SK-N-SH (cell line): Measurements from ENCODE around the gene PHYKPL. TPM values are rescaled to one million over a fixed set of nuclear protein-coding genes. Genes with fewer than 3 reads are reported as not detected.

Experiments
- CTCF ChIA-PET: fragments of 300-600, 350-600 bp; formaldehyde crosslinking; extraction: SDS; loops from one replicate; lab custom pipeline; 2021; lab: Yijun Ruan, JAX
- POLR2A ChIA-PET: fragments of 350-600 bp; sonication (Branson Sonifier 250); formaldehyde crosslinking; extraction: SDS; loops from one replicate; lab custom pipeline; 2020; ENCODE audit warnings: antibody characterized with exemption, inconsistent platforms; lab: Yijun Ruan, JAX
- DNase-seq: peaks from one replicate; pipeline ENCODE4 v3.0.0; 2012
- H2AFZ ChIP-seq: fragments of 200-600 bp; sonication (generic); 2 replicates; pipeline ENCODE4 v1.8.1; 2016; ENCODE audit warnings: antibody characterized with exemption, mild to moderate bottlenecking, low read depth
- H3F3A ChIP-seq: fragments of 200-600 bp; sonication (generic); replicated peaks from 2 replicates; pipeline ENCODE3; 2016; ENCODE audit warnings: antibody characterized with exemption, mild to moderate bottlenecking; ENCODE audit not compliant: insufficient read depth
- H3K27ac ChIP-seq, 2 experiments: fragments of 200-500 bp in 1 of 2; fragments of 200-600 bp in 1 of 2; sonication (Bioruptor generic) in 1 of 2; sonication (generic), shearing (Covaris generic) in 1 of 2; 2 replicates each; pipeline versions ENCODE4 v1.5.1 to v1.6.1; 2014 to 2016; ENCODE audit warnings: low read depth in 2 of 2, inconsistent platforms in 1 of 2, low read length in 1 of 2, mild to moderate bottlenecking in 1 of 2, mixed read lengths in 1 of 2
- H3K27me3 ChIP-seq: fragments of 200-600 bp; sonication (generic), shearing (Covaris generic); 2 replicates; pipeline ENCODE4 v1.6.1; 2016; ENCODE audit warnings: mixed run types; ENCODE audit not compliant: insufficient read depth
- H3K36me3 ChIP-seq, 2 experiments: fragments of 200-500 bp in 1 of 2; fragments of 200-600 bp in 1 of 2; sonication (Bioruptor generic) in 1 of 2; sonication (generic) in 1 of 2; replicated peaks in 1 of 2; 2 replicates each; pipeline versions ENCODE3 to v1.5.1; 2014 to 2016; ENCODE audit warnings: low read length in 1 of 2, mild to moderate bottlenecking in 1 of 2; ENCODE audit not compliant: insufficient read depth in 2 of 2, control insufficient read depth in 1 of 2
- H3K4me1 ChIP-seq, 2 experiments: fragments of 200-500 bp in 1 of 2; fragments of 200-600 bp in 1 of 2; sonication (Bioruptor generic) in 1 of 2; sonication (generic), shearing (Covaris generic) in 1 of 2; 2 replicates each; pipeline versions ENCODE4 v1.5.1 to v1.6.1; 2014 to 2016; ENCODE audit warnings: low read depth in 1 of 2, low read length in 1 of 2, mixed run types in 1 of 2; ENCODE audit not compliant: insufficient read depth in 2 of 2, control insufficient read depth in 1 of 2
- H3K4me2 ChIP-seq: fragments of 200-600 bp; sonication (generic), shearing (Covaris generic); 2 replicates; pipeline ENCODE4 v1.6.1; 2017; ENCODE audit warnings: mixed run types
- H3K4me3 ChIP-seq, 2 experiments: fragments of 200-500 bp in 1 of 2; fragments of 200-600 bp in 1 of 2; sonication (Bioruptor generic) in 1 of 2; sonication (generic), shearing (Covaris generic) in 1 of 2; 2 replicates each; pipeline versions ENCODE4 v1.5.1 to v1.8.1; 2014 to 2016; ENCODE audit warnings: low read depth in 2 of 2, inconsistent platforms in 1 of 2, low read length in 1 of 2, mild to moderate bottlenecking in 1 of 2, mixed read lengths in 1 of 2, moderate library complexity in 1 of 2
- H3K79me2 ChIP-seq: fragments of 200-600 bp; sonication (generic); 2 replicates; pipeline ENCODE4 v1.8.1; 2017; ENCODE audit warnings: mild to moderate bottlenecking; ENCODE audit not compliant: insufficient read depth
- H3K9ac ChIP-seq: fragments of 200-600 bp; sonication (generic); 2 replicates; pipeline ENCODE4 v1.6.1; 2017; ENCODE audit warnings: mixed run types
- H3K9me2 ChIP-seq: fragments of 200-600 bp; sonication (generic); 2 replicates; pipeline ENCODE4 v1.6.1; 2017; ENCODE audit warnings: mixed run types
- H3K9me3 ChIP-seq: fragments of 200-600 bp; sonication (generic); 2 replicates; pipeline ENCODE4 v1.6.1; 2017; ENCODE audit warnings: mixed run types, mild to moderate bottlenecking, moderate library complexity
- H4K20me1 ChIP-seq: fragments of 200-600 bp; sonication (generic); 2 replicates; pipeline ENCODE4 v1.6.1; 2017; ENCODE audit warnings: mild to moderate bottlenecking, mixed run types; ENCODE audit not compliant: insufficient read depth
- EZH2phosphoT487 ChIP-seq: fragments of 200-600 bp; sonication (generic); IDR thresholded peaks from 2 replicates; pipeline ENCODE4 v1.6.1; 2017; ENCODE audit warnings: low read depth, mixed run types, mild to moderate bottlenecking, antibody characterized with exemption, moderate library complexity, borderline replicate concordance
- GABPA ChIP-seq: IDR thresholded peaks from 2 replicates; pipeline ENCODE4 v1.4.0; 2012; ENCODE audit warnings: low read depth, mild to moderate bottlenecking
- GATA2 ChIP-seq: sonication (generic); formaldehyde crosslinking; IDR thresholded peaks from 2 replicates; pipeline ENCODE4 v1.5.0; 2020; ENCODE audit warnings: mild to moderate bottlenecking, missing genetic modification reagents
- IRF3 ChIP-seq: fragments of 150-350 bp; IDR thresholded peaks from 2 replicates; pipeline ENCODE4 v1.6.1; 2016; ENCODE audit warnings: mild to moderate bottlenecking, low read depth, low read length
- JUND ChIP-seq: IDR thresholded peaks from 2 replicates; pipeline ENCODE4 v1.4.0; 2012
- MXI1 ChIP-seq: IDR thresholded peaks from 2 replicates; pipeline ENCODE4 v1.6.1; 2012; ENCODE audit warnings: mild to moderate bottlenecking, low read depth, low read length, improper control_type of control experiment
- NFIC ChIP-seq: IDR thresholded peaks from 2 replicates; pipeline ENCODE4 v1.4.0; 2012; ENCODE audit warnings: borderline replicate concordance
- POLR2AphosphoS5 ChIP-seq: IDR thresholded peaks from 2 replicates; pipeline ENCODE4 v1.6.1; 2012; ENCODE audit warnings: low read depth, low read length
- RAD21 ChIP-seq: IDR thresholded peaks from 2 replicates; pipeline ENCODE4 v1.6.1; 2012; ENCODE audit warnings: mild to moderate bottlenecking, low read length
- RCOR1 ChIP-seq: fragments of 150-350 bp; IDR thresholded peaks from 2 replicates; pipeline ENCODE4 v1.6.1; 2017; ENCODE audit warnings: antibody characterized with exemption, low read length
- RFX5 ChIP-seq: IDR thresholded peaks from 2 replicates; pipeline ENCODE4 v1.6.1; 2012; ENCODE audit warnings: mild to moderate bottlenecking, improper control_type of control experiment, low read length
- RXRA ChIP-seq: IDR thresholded peaks from 2 replicates; pipeline ENCODE4 v1.4.0; 2012; ENCODE audit warnings: low read depth, mild to moderate bottlenecking, borderline replicate concordance
- SIN3A ChIP-seq: IDR thresholded peaks from 2 replicates; pipeline ENCODE4 v1.6.1; 2012; ENCODE audit warnings: low read depth, mild to moderate bottlenecking, low read length, moderate library complexity, borderline replicate concordance
- SMC3 ChIP-seq: IDR thresholded peaks from 2 replicates; pipeline ENCODE4 v1.6.1; 2012; ENCODE audit warnings: low read depth, low read length, improper control_type of control experiment
- TAF1 ChIP-seq: IDR thresholded peaks from 2 replicates; pipeline ENCODE4 v1.6.1; 2012; ENCODE audit warnings: low read depth, mild to moderate bottlenecking, low read length, moderate library complexity, borderline replicate concordance
- TEAD4 ChIP-seq: IDR thresholded peaks from 2 replicates; pipeline ENCODE4 v1.4.0; 2012; ENCODE audit warnings: mild to moderate bottlenecking, borderline replicate concordance; ENCODE audit not compliant: insufficient read depth
- YY1 ChIP-seq: IDR thresholded peaks from 2 replicates; pipeline ENCODE4 v1.4.0; 2012; ENCODE audit warnings: low read depth, mild to moderate bottlenecking
- whole genome bisulfite sequencing: methylation state at CpG from one replicate; pipeline ENCODE4 v1.1.6; 2017; ENCODE audit warnings: low lambda C conversion rate; 5-methylcytosine and 5-hydroxymethylcytosine counted together
- polyA plus RNA-seq, 3 experiments: library from polyadenylated mRNA; depleted of rRNA; stranded (reverse); fragments of >200 nt; gene quantifications; 2 replicates each; pipeline ENCODE4 v1.2.3, GENCODE V29; 2012
- TF ChIP-seq, protein P1 (sequence below): IDR thresholded peaks from 2 replicates; pipeline ENCODE4 v1.4.0; 2012; ENCODE audit warnings: low read depth
- TF ChIP-seq, protein P2 (sequence below): IDR thresholded peaks from 2 replicates; pipeline ENCODE4; 2012
- TF ChIP-seq, protein P3 (sequence below): fragments of 200-600 bp; sonication (generic); IDR thresholded peaks from 2 replicates; pipeline ENCODE4 v1.6.1; 2017; ENCODE audit warnings: antibody characterized with exemption, mild to moderate bottlenecking, moderate library complexity
- TF ChIP-seq, protein P4 (sequence below): IDR thresholded peaks from 2 replicates; pipeline ENCODE4 v1.6.1; 2012; ENCODE audit warnings: mild to moderate bottlenecking, low read depth, low read length, moderate library complexity
- TF ChIP-seq, protein P5 (sequence below): IDR thresholded peaks from 2 replicates; pipeline ENCODE4 v1.4.0; 2012; ENCODE audit warnings: low read depth, borderline replicate concordance

Gene PHYKPL
- polyA plus RNA-seq, 1 of the 3 experiments (the other 2 are of a cell fraction), result 46.8 TPM

- TF ChIP-seq GABPA (peak; percentile 58), TAF1 (peak; percentile 69; the same call in 1 of the 2 replicates), MXI1 (peak; percentile 14; the same call in 1 of the 2 replicates), RXRA (no peak), TEAD4 (no peak)
- TF ChIP-seq, protein P1, sequence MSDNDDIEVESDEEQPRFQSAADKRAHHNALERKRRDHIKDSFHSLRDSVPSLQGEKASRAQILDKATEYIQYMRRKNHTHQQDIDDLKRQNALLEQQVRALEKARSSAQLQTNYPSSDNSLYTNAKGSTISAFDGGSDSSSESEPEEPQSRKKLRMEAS, result peak; percentile 62
- TF ChIP-seq, protein P2, sequence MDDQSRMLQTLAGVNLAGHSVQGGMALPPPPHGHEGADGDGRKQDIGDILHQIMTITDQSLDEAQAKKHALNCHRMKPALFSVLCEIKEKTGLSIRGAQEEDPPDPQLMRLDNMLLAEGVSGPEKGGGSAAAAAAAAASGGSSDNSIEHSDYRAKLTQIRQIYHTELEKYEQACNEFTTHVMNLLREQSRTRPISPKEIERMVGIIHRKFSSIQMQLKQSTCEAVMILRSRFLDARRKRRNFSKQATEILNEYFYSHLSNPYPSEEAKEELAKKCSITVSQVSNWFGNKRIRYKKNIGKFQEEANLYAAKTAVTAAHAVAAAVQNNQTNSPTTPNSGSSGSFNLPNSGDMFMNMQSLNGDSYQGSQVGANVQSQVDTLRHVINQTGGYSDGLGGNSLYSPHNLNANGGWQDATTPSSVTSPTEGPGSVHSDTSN, result no peak
- TF ChIP-seq, protein P3, sequence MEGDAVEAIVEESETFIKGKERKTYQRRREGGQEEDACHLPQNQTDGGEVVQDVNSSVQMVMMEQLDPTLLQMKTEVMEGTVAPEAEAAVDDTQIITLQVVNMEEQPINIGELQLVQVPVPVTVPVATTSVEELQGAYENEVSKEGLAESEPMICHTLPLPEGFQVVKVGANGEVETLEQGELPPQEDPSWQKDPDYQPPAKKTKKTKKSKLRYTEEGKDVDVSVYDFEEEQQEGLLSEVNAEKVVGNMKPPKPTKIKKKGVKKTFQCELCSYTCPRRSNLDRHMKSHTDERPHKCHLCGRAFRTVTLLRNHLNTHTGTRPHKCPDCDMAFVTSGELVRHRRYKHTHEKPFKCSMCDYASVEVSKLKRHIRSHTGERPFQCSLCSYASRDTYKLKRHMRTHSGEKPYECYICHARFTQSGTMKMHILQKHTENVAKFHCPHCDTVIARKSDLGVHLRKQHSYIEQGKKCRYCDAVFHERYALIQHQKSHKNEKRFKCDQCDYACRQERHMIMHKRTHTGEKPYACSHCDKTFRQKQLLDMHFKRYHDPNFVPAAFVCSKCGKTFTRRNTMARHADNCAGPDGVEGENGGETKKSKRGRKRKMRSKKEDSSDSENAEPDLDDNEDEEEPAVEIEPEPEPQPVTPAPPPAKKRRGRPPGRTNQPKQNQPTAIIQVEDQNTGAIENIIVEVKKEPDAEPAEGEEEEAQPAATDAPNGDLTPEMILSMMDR, result peak; percentile 27
Observed at GRCh38 chr5:178232124-178232919, at the start of gene PHYKPL (continued).

GRCh38 chr5:178282391-178282790 is 49.8 kb upstream of the PHYKPL start:
- Histone ChIP-seq H3K27ac (no peak overlapping the region; a peak in 1 of 4 replicates), H3F3A (no peaks in the 10 kb centered on the region)
- CTCF ChIA-PET, result interaction anchor here (0.9 to 13.7 kb wide), 7 partner anchors 7 to 309 kb away, joined by 3 to 265 read pairs (median 38); partner anchors contain the start of gene COL23A1
- TF ChIP-seq, protein P4, sequence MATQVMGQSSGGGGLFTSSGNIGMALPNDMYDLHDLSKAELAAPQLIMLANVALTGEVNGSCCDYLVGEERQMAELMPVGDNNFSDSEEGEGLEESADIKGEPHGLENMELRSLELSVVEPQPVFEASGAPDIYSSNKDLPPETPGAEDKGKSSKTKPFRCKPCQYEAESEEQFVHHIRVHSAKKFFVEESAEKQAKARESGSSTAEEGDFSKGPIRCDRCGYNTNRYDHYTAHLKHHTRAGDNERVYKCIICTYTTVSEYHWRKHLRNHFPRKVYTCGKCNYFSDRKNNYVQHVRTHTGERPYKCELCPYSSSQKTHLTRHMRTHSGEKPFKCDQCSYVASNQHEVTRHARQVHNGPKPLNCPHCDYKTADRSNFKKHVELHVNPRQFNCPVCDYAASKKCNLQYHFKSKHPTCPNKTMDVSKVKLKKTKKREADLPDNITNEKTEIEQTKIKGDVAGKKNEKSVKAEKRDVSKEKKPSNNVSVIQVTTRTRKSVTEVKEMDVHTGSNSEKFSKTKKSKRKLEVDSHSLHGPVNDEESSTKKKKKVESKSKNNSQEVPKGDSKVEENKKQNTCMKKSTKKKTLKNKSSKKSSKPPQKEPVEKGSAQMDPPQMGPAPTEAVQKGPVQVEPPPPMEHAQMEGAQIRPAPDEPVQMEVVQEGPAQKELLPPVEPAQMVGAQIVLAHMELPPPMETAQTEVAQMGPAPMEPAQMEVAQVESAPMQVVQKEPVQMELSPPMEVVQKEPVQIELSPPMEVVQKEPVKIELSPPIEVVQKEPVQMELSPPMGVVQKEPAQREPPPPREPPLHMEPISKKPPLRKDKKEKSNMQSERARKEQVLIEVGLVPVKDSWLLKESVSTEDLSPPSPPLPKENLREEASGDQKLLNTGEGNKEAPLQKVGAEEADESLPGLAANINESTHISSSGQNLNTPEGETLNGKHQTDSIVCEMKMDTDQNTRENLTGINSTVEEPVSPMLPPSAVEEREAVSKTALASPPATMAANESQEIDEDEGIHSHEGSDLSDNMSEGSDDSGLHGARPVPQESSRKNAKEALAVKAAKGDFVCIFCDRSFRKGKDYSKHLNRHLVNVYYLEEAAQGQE, result no peak
- TF ChIP-seq SMC3 (no peak), IRF3 (no peak), POLR2AphosphoS5 (no peak), GATA2 (CRISPR knock-in tag) (no peak), RAD21 (no peak), EZH2phosphoT487 (no peak), YY1 (no peak), RXRA (no peak), RFX5 (no peak), JUND (no peak), MXI1 (no peak), TEAD4 (no peak), SIN3A (no peak), NFIC (no peak), RCOR1 (no peak)
- TF ChIP-seq, protein P5, sequence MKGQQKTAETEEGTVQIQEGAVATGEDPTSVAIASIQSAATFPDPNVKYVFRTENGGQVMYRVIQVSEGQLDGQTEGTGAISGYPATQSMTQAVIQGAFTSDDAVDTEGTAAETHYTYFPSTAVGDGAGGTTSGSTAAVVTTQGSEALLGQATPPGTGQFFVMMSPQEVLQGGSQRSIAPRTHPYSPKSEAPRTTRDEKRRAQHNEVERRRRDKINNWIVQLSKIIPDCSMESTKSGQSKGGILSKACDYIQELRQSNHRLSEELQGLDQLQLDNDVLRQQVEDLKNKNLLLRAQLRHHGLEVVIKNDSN, result no peak

More at GRCh38 chr5:178282391-178282790, 49.8 kb upstream of the PHYKPL start:
- H3K4me1 ChIP-seq, result peaks cover 0 to 51% of the 10 kb centered on the region in 2 experiments; a peak in 2 of 4 replicates
- peaks cover 5% of the 10 kb centered on the region; the same call in 1 of the 2 replicates for H3K9me3 ChIP-seq
- no peaks in the 10 kb centered on the region for H3K79me2 ChIP-seq
- no peaks in the 10 kb centered on the region for H4K20me1 ChIP-seq
- no peak overlapping the region for H3K4me3 ChIP-seq
- POLR2A ChIA-PET, result interaction anchor here (0.6 kb wide), 1 partner anchor 281 kb away, joined by 3 read pairs; no protein-coding TSS in a partner anchor
- H2AFZ ChIP-seq, result no peak overlapping the region
- H3K36me3 ChIP-seq, result no peaks in the 10 kb centered on the region
- H3K9me2 ChIP-seq, result no peaks in the 10 kb centered on the region
- no peaks in the 10 kb centered on the region for H3K27me3 ChIP-seq
- H3K9ac ChIP-seq, result no peak overlapping the region
- no peak for DNase-seq
- no peak overlapping the region for H3K4me2 ChIP-seq
- WGBS, result 45% methylated on average over 4 of the region's 4 CpGs
